Liver (tissue), 9 donors: Measurements from ENCODE around the gene PTPN6. TPM values are rescaled to one million over a fixed set of nuclear protein-coding genes. Genes with fewer than 3 reads are reported as not detected.

Experiments
- DNase-seq: peaks from one replicate; pipeline ENCODE4 v3.0.0-alpha.2; 2017; ENCODE audit warnings: low spot score
- H3K27ac ChIP-seq, 2 donors: one replicate each; pipeline ENCODE4 v1.7.0; 2013; ENCODE audit warnings: inconsistent platforms in 2 of 2, low read length in 2 of 2, control low read depth in 1 of 2, low read depth in 1 of 2, mild to moderate bottlenecking in 1 of 2
- H3K27me3 ChIP-seq, 4 donors: one replicate each; pipeline versions ENCODE4 v1.6.1 to v1.7.0; 2013; ENCODE audit warnings: low read length in 3 of 4, inconsistent platforms in 1 of 4, mild to moderate bottlenecking in 1 of 4, moderate library complexity in 1 of 4; ENCODE audit not compliant: control insufficient read depth in 4 of 4, insufficient read depth in 4 of 4
- H3K36me3 ChIP-seq, 4 donors: one replicate each; pipeline versions ENCODE4 v1.6.1 to v1.7.0; 2013; ENCODE audit warnings: low read length in 3 of 4, mild to moderate bottlenecking in 3 of 4, low read depth in 1 of 4, moderate library complexity in 1 of 4; ENCODE audit not compliant: control insufficient read depth in 4 of 4, insufficient read depth in 3 of 4
- H3K4me1 ChIP-seq, 4 donors: one replicate each; pipeline versions ENCODE4 v1.6.1 to v1.7.0; 2013; ENCODE audit warnings: low read length in 3 of 4, mild to moderate bottlenecking in 3 of 4, moderate library complexity in 1 of 4; ENCODE audit not compliant: control insufficient read depth in 4 of 4, insufficient read depth in 4 of 4
- H3K4me3 ChIP-seq, 3 donors: one replicate each; pipeline versions ENCODE4 v1.6.1 to v1.7.0; 2013; ENCODE audit warnings: low read length in 3 of 3, control low read depth in 1 of 3, low read depth in 1 of 3, mild to moderate bottlenecking in 1 of 3
- H3K9ac ChIP-seq, 2 donors: one replicate each; pipeline ENCODE4 v1.7.0; 2013; ENCODE audit warnings: low read length in 2 of 2, mild to moderate bottlenecking in 2 of 2, moderate library complexity in 2 of 2, control low read depth in 1 of 2, low read depth in 1 of 2
- H3K9me3 ChIP-seq, 4 donors: one replicate each; pipeline versions ENCODE4 v1.6.1 to v1.7.0; 2013; ENCODE audit warnings: low read length in 3 of 4; ENCODE audit not compliant: control insufficient read depth in 4 of 4
- FOXA1 ChIP-seq: IDR thresholded peaks from 2 replicates; pipeline ENCODE4 v1.6.1; 2016; ENCODE audit warnings: antibody characterized with exemption
- FOXA2 ChIP-seq: IDR thresholded peaks from 2 replicates; pipeline ENCODE4 v1.6.1; 2016; ENCODE audit warnings: antibody characterized with exemption
- HNF4A ChIP-seq, 2 donors: conservative IDR thresholded peaks; 2 replicates each; pipeline ENCODE4 v1.6.1; 2016; ENCODE audit warnings: antibody characterized with exemption in 2 of 2, mild to moderate bottlenecking in 2 of 2
- HNF4G ChIP-seq: IDR thresholded peaks from 2 replicates; pipeline ENCODE4 v1.6.1; 2016; ENCODE audit warnings: antibody characterized with exemption
- JUND ChIP-seq, 2 donors: IDR thresholded peaks; 2 replicates each; pipeline ENCODE4 v1.6.1; 2016; ENCODE audit warnings: antibody characterized with exemption in 2 of 2
- RAD21 ChIP-seq, 2 donors: IDR thresholded peaks; 2 replicates each; pipeline ENCODE4 v1.6.1; 2016; ENCODE audit warnings: antibody characterized with exemption in 2 of 2, mild to moderate bottlenecking in 2 of 2
- SP1 ChIP-seq: IDR thresholded peaks from 2 replicates; pipeline ENCODE4 v1.6.1; 2018; ENCODE audit warnings: antibody characterized with exemption, mild to moderate bottlenecking
- TAF1 ChIP-seq: conservative IDR thresholded peaks from 2 replicates; pipeline ENCODE4 v1.6.1; 2016; ENCODE audit warnings: antibody characterized with exemption, mild to moderate bottlenecking
- YY1 ChIP-seq: IDR thresholded peaks from 2 replicates; pipeline ENCODE4 v1.6.1; 2016; ENCODE audit warnings: antibody characterized with exemption, mild to moderate bottlenecking
- WGBS: extraction: QIAGEN DNeasy Blood & Tissue Kit; methylation state at CpG from one replicate; pipeline ENCODE4 v1.1.7; 2013; 5-methylcytosine and 5-hydroxymethylcytosine counted together
- polyA plus RNA-seq, 2 donors: library from polyadenylated mRNA; stranded (reverse) in 1 of 2; unstranded in 1 of 2; fragments of 200-250 nt in 1 of 2; fragments of >200 nt in 1 of 2; fragmentation: Nextera tagmentation in 1 of 2; extraction: Ambion mirVana in 1 of 2; gene quantifications; one replicate each; pipeline versions ENCODE4 v1.2.1 to v1.2.3, GENCODE V29; 2013 to 2015
- total RNA-seq, 2 donors: library from RNA; depleted of rRNA; stranded (reverse); fragments of >200 nt; gene quantifications; one replicate each; pipeline ENCODE4 v1.2.3, GENCODE V29; 2014
- TF ChIP-seq, protein P1 (sequence below): fragments of 150-350 bp; IDR thresholded peaks from 2 replicates; pipeline ENCODE4 v1.5.1; 2017; ENCODE audit warnings: improper control_type of control experiment, low read depth, low read length; ENCODE audit not compliant: missing input control
- TF ChIP-seq, protein P2 (sequence below): IDR thresholded peaks from 2 replicates; pipeline ENCODE4 v1.6.1; 2016; ENCODE audit warnings: antibody characterized with exemption
- TF ChIP-seq, protein P3 (sequence below): IDR thresholded peaks from 2 replicates; pipeline ENCODE4 v1.6.1; 2016; ENCODE audit warnings: antibody characterized with exemption
- TF ChIP-seq, protein P4 (sequence below): IDR thresholded peaks from 2 replicates; pipeline ENCODE4 v1.6.1; 2016; ENCODE audit warnings: antibody characterized with exemption
- donor health status: healthy.
- donor health status: healthy.
- donor health status: healthy.
- donor health status: healthy.
- donor health status: healthy.

Gene PTPN6
- total and polyA plus RNA-seq, 4 donors = 15.2 to 41.0 (median 19.6) TPM

DNA sequence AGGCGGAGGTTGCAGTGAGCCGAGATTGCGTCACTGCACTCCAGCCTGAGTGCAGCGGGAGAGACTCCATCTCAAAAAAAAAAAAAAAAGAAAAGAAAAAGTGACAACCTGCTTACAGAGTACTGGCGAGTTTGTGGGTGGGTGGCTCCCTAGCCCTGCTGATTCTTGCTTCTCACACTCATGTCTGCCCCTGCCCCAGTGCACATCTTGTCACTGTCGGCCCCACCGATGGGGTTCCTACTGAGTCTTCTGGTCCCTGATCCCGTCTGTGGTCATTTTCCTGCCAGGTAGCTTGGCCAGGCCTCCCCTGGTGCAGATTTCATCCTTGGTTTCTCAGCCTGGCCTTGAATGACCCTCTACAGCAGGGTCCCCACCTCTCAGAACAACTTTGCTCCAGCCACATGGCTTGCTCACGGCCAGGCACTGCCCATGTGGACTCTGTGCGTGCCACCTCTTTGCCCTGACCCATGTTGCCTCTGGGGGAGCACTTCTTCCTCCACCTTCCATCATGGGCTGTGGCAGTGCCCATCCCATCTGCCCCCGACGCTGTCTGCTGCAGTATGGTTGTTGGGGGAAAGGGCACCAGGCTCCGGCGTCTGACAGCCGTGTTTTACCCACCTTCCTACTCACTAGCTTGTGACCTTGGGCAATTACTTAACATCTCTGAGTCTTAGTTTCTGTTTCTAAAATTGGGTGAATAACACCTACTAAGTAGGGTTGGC is 2.1 kb upstream of the PTPN6 start:
- H3K27me3 ChIP-seq = no peaks in the 10 kb centered on the region
- TF ChIP-seq, protein P1, sequence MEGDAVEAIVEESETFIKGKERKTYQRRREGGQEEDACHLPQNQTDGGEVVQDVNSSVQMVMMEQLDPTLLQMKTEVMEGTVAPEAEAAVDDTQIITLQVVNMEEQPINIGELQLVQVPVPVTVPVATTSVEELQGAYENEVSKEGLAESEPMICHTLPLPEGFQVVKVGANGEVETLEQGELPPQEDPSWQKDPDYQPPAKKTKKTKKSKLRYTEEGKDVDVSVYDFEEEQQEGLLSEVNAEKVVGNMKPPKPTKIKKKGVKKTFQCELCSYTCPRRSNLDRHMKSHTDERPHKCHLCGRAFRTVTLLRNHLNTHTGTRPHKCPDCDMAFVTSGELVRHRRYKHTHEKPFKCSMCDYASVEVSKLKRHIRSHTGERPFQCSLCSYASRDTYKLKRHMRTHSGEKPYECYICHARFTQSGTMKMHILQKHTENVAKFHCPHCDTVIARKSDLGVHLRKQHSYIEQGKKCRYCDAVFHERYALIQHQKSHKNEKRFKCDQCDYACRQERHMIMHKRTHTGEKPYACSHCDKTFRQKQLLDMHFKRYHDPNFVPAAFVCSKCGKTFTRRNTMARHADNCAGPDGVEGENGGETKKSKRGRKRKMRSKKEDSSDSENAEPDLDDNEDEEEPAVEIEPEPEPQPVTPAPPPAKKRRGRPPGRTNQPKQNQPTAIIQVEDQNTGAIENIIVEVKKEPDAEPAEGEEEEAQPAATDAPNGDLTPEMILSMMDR = no peak
- TF ChIP-seq RAD21 (IDR thresholded peaks at IDR 0.05) (no peak), FOXA1 (no peak)
- H3K9me3 ChIP-seq = no peaks in the 10 kb centered on the region
- H3K36me3 ChIP-seq = no peaks in the 10 kb centered on the region
- no peak overlapping the region for H3K4me3 ChIP-seq
- peak overlapping the region; percentile 48 to 49 for H3K27ac ChIP-seq
- peaks cover 6 to 30% (median 24%) of the 10 kb centered on the region in 4 donors for H3K4me1 ChIP-seq
- no peak for DNase-seq
- no peak overlapping the region for H3K9ac ChIP-seq
- WGBS = 83% methylated on average over 15 of the region's 15 CpGs

DNA sequence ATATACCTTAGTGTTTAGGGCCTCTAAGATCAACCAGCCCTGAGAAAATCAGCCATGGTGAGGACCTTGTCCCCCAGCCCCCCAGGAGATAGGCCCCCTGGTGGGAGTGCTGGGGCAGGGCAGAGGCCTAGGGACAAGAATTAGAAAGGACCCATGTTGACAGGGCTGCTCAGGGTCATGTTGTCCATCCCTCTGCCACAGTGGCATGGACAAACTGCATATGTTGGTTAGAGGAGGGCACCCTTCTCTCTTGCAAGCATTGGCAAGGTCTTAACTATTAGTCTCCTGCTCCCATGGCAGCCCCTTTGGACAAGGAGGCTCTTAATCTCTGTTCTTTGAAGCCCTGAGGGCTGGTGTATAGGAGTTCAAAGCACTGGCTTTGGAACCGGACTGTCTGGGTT is 755 bp upstream of the PTPN6 start:
- no peaks in the 10 kb centered on the region for H3K9me3 ChIP-seq
- H3K36me3 ChIP-seq = no peaks in the 10 kb centered on the region
- no peak overlapping the region for H3K4me3 ChIP-seq
- TF ChIP-seq YY1 (no peak), FOXA2 (no peak), HNF4A (conservative IDR thresholded peaks at IDR 0.05) (no peak), JUND (IDR thresholded peaks at IDR 0.05) (no peak), FOXA1 (no peak), SP1 (no peak), RAD21 (IDR thresholded peaks at IDR 0.05) (no peak), TAF1 (no peak), HNF4G (no peak)
- TF ChIP-seq, protein P2, sequence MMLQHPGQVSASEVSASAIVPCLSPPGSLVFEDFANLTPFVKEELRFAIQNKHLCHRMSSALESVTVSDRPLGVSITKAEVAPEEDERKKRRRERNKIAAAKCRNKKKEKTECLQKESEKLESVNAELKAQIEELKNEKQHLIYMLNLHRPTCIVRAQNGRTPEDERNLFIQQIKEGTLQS = no peak
- TF ChIP-seq, protein P3, sequence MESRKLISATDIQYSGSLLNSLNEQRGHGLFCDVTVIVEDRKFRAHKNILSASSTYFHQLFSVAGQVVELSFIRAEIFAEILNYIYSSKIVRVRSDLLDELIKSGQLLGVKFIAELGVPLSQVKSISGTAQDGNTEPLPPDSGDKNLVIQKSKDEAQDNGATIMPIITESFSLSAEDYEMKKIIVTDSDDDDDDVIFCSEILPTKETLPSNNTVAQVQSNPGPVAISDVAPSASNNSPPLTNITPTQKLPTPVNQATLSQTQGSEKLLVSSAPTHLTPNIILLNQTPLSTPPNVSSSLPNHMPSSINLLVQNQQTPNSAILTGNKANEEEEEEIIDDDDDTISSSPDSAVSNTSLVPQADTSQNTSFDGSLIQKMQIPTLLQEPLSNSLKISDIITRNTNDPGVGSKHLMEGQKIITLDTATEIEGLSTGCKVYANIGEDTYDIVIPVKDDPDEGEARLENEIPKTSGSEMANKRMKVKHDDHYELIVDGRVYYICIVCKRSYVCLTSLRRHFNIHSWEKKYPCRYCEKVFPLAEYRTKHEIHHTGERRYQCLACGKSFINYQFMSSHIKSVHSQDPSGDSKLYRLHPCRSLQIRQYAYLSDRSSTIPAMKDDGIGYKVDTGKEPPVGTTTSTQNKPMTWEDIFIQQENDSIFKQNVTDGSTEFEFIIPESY = no peak
- TF ChIP-seq, protein P4, sequence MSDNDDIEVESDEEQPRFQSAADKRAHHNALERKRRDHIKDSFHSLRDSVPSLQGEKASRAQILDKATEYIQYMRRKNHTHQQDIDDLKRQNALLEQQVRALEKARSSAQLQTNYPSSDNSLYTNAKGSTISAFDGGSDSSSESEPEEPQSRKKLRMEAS = no peak
- TF ChIP-seq, protein P1 = no peak
- H3K27me3 ChIP-seq = no peaks in the 10 kb centered on the region
- 79% methylated on average over 1 of the region's 1 CpG for WGBS
- no peak overlapping the region for H3K9ac ChIP-seq
- no peak for DNase-seq
- peaks cover 4 to 18% (median 15%) of the 10 kb centered on the region in 4 donors for H3K4me1 ChIP-seq
- H3K27ac ChIP-seq = peak overlapping the region in 1 of 2 donors; percentile 64
